HepG2 (cell line): ENCODE results near the gene CARD8. TPM values are rescaled to one million over a fixed set of nuclear protein-coding genes. Genes with fewer than 3 reads are reported as not detected.

Source experiments
- FOXK1 ChIP-seq: sonication (generic); formaldehyde crosslinking; IDR thresholded peaks from 2 replicates; pipeline ENCODE4 v1.4.0; 2020; ENCODE audit warnings: low read depth, missing genetic modification reagents, borderline replicate concordance
- GATAD1 ChIP-seq: IDR thresholded peaks from 2 replicates; pipeline ENCODE4 v1.6.1; 2016; ENCODE audit warnings: missing genetic modification reagents, missing compliant biosample characterization
- HDAC6 ChIP-seq: fragments of 200-600 bp; sonication (generic); IDR thresholded peaks from 2 replicates; pipeline ENCODE4 v1.7.0; 2017; ENCODE audit warnings: mild to moderate bottlenecking, antibody characterized with exemption, low read length, low read depth
- HNRNPUL1 ChIP-seq: fragments of 200-400 bp; formaldehyde crosslinking; IDR thresholded peaks from 2 replicates; pipeline ENCODE4 v1.6.1; 2017; ENCODE audit warnings: low read depth, mild to moderate bottlenecking, low read length, moderate library complexity
- KDM5B ChIP-seq: sonication (generic); formaldehyde crosslinking; IDR thresholded peaks from 2 replicates; pipeline ENCODE4 v1.4.0; 2020; ENCODE audit warnings: missing genetic modification reagents, mild to moderate bottlenecking, borderline replicate concordance
- KLF16 ChIP-seq, 2 experiments: sonication (generic) in 1 of 2; formaldehyde crosslinking in 1 of 2; IDR thresholded peaks; 2 replicates each; pipeline versions ENCODE4 v1.6.1 to v1.8.0; 2016 to 2023; ENCODE audit warnings: missing genetic modification reagents in 2 of 2, missing compliant biosample characterization in 1 of 2
- NR2C2 ChIP-seq: sonication (generic); formaldehyde crosslinking; IDR thresholded peaks from 2 replicates; pipeline ENCODE4 v1.4.0; 2020; ENCODE audit warnings: missing genetic modification reagents, mild to moderate bottlenecking, moderate library complexity, borderline replicate concordance
- PPARG ChIP-seq: conservative IDR thresholded peaks from 2 replicates; pipeline ENCODE4 v1.6.1; 2016; ENCODE audit warnings: missing biosample characterization, missing genetic modification reagents
- RBFOX2 ChIP-seq: fragments of 200-400 bp; formaldehyde crosslinking; IDR thresholded peaks from 2 replicates; pipeline ENCODE4 v1.6.1; 2017; ENCODE audit warnings: low read depth, mild to moderate bottlenecking, low read length
- REL ChIP-seq: sonication (generic); formaldehyde crosslinking; conservative IDR thresholded peaks from 2 replicates; pipeline ENCODE4 v1.8.0; 2022; ENCODE audit warnings: mild to moderate bottlenecking, missing genetic modification reagents, moderate library complexity
- SMAD9 ChIP-seq: sonication (generic); formaldehyde crosslinking; IDR thresholded peaks from 2 replicates; pipeline ENCODE4 v1.5.1; 2020; ENCODE audit warnings: mild to moderate bottlenecking, missing genetic modification reagents
- SP1 ChIP-seq, 2 experiments: fragments of 450-650 bp in 1 of 2; sonication (generic) in 1 of 2; formaldehyde crosslinking in 1 of 2; IDR thresholded peaks; 2 replicates each; pipeline versions ENCODE4 v1.4.0 to v1.6.1; 2016 to 2020; ENCODE audit warnings: missing genetic modification reagents in 1 of 2
- YY1 ChIP-seq: IDR thresholded peaks from 2 replicates; pipeline ENCODE4 v1.6.1; 2011; ENCODE audit warnings: low read length, low read depth, moderate library complexity, mild to moderate bottlenecking; ENCODE audit not compliant: insufficient read depth, insufficient replicate concordance
- ZBTB1 ChIP-seq: sonication (generic); formaldehyde crosslinking; IDR thresholded peaks from 2 replicates; pipeline ENCODE4 v1.4.0; 2020; ENCODE audit warnings: missing genetic modification reagents, borderline replicate concordance
- ZNF383 ChIP-seq: sonication (generic); formaldehyde crosslinking; IDR thresholded peaks from 2 replicates; pipeline ENCODE4 v1.4.0; 2020; ENCODE audit warnings: missing genetic modification reagents, mild to moderate bottlenecking, borderline replicate concordance
- ZNF543 ChIP-seq: sonication (generic); formaldehyde crosslinking; IDR thresholded peaks from 2 replicates; pipeline ENCODE4 v1.4.0; 2020; ENCODE audit warnings: mild to moderate bottlenecking, missing genetic modification reagents
- ZSCAN21 ChIP-seq: sonication (generic); formaldehyde crosslinking; IDR thresholded peaks from 2 replicates; pipeline ENCODE4 v1.8.0; 2022; ENCODE audit warnings: mild to moderate bottlenecking, missing genetic modification reagents, moderate library complexity, borderline replicate concordance
- polyA plus RNA-seq, 8 experiments: library from polyadenylated mRNA; depleted of rRNA in 3 of 8; stranded (reverse) in 7 of 8; unstranded in 1 of 8; fragments of >200 nt; fragmentation: Illumina TruSeq in 4 of 8; extraction: Trizol in 4 of 8; gene quantifications; 2 replicates each; pipeline versions ENCODE4 v1.2.1 to v1.2.3, GENCODE V29; 2011 to 2016; ENCODE audit warnings: low read depth in 4 of 8, missing spikeins in 1 of 8, mixed read lengths in 1 of 8; ENCODE audit not compliant: insufficient read depth in 1 of 8
- total RNA-seq, 5 experiments: library from RNA; depleted of rRNA; stranded (reverse); fragments of >200 nt; fragmentation: Illumina TruSeq; extraction: Trizol; gene quantifications; 2 replicates each; pipeline ENCODE4 v1.2.3, GENCODE V29; 2016; ENCODE audit warnings: low read depth in 1 of 5
- TF ChIP-seq, protein P1 (sequence below): sonication (generic); formaldehyde crosslinking; IDR thresholded peaks from 2 replicates; pipeline ENCODE4 v1.4.0; 2020; ENCODE audit warnings: missing genetic modification reagents, low read depth, mild to moderate bottlenecking, borderline replicate concordance
- TF ChIP-seq, protein P2 (sequence below): sonication (generic); formaldehyde crosslinking; IDR thresholded peaks from 2 replicates; pipeline ENCODE4 v1.5.0; 2020; ENCODE audit warnings: mild to moderate bottlenecking, missing genetic modification reagents, borderline replicate concordance
- TF ChIP-seq, protein P3 (sequence below): sonication (generic); formaldehyde crosslinking; IDR thresholded peaks from 2 replicates; pipeline ENCODE4 v1.8.0; 2022; ENCODE audit warnings: missing genetic modification reagents, low read depth, mild to moderate bottlenecking, borderline replicate concordance
- TF ChIP-seq, protein P4 (sequence below): IDR thresholded peaks from 2 replicates; pipeline ENCODE4 v1.6.1; 2016; ENCODE audit warnings: missing compliant biosample characterization, missing genetic modification reagents, borderline replicate concordance

CARD8 gene
- total and polyA plus RNA-seq, 2 of the 13 experiments (the other 11 are each of a cell fraction or from before 2014, with no cell fraction given) = 15.0 to 19.2 TPM

DNA sequence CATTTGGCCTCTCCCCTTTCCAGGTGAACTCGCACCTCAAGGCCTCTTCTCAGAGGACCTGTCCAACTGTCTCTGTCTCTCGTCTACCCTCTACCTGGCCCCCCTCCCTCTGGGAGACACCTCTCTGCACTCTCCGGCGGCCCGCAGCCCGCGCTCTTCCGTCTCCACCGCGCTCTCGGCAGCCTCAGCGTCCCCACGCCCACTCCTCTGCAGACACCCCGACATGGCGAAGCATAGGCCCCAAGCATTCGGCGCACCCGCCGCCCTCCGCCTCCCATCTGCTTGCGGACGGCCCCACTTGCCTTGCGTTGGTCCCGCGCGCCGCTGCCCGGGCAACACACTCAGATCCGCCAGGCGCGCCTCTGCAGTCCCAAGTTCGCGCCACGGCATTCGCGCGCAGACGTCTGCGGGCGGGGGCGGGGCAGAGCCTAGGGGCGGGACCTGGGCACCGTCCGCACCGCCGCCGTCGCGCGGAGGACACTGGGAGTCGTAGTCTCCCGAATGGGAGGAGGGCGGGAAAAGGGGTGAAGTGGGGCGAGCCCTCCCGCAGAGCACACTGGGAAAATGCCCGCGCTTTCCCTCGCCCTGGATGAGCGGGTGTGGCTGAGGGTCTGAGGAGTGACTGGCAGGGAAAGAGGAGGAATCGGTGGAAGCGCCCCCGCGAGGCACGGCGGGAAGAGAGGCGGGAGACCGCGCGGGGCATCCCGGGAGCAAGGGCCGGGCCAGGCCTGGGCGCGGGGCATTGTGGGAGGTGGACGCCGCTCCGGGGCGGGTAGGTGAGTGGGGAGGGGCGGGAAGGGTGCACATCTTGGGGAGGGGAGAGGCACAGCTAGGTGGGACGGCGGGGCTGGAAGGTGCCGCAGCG is 85.5 kb downstream of the CARD8 start, which contains the start of the genes LIG1 and ZSWIM9 (continued):
- TF ChIP-seq, protein P1, sequence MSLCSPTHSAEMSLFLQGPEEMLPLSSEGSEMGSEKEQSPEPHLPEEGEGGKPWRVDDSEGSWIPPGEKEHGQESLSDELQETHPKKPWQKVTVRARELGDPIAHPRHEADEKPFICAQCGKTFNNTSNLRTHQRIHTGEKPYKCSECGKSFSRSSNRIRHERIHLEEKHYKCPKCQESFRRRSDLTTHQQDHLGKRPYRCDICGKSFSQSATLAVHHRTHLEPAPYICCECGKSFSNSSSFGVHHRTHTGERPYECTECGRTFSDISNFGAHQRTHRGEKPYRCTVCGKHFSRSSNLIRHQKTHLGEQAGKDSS (CRISPR knock-in tag) = 0 out of 2 replicates have a peak, but pooled peaks have one; percentile 57
- TF ChIP-seq ZNF383 (CRISPR knock-in tag) (no peak), KLF16 (CRISPR knock-in tag; IDR thresholded peaks at IDR 0.05) (peak in 1 of 2 experiments; percentile 84; a peak in 1 of 4 replicates), HNRNPUL1 (no peak), FOXK1 (CRISPR knock-in tag) (peak; percentile 49; the same call in 1 of the 2 replicates), GATAD1 (peak; percentile 86), HDAC6 (no peak), ZBTB1 (CRISPR knock-in tag) (no peak), KDM5B (peak; percentile 48; the same call in 1 of the 2 replicates), ZSCAN21 (CRISPR knock-in tag) (peak; percentile 87; the same call in 1 of the 2 replicates), RBFOX2 (peak; percentile 86), REL (CRISPR knock-in tag) (peak; percentile 67; the same call in 1 of the 2 replicates), SP1 (IDR thresholded peaks at IDR 0.05) (no peak), SP1 (CRISPR knock-in tag; IDR thresholded peaks at IDR 0.05) (peak; percentile 89), ZNF543 (CRISPR knock-in tag) (peak; percentile 67; the same call in 1 of the 2 replicates), NR2C2 (CRISPR knock-in tag) (peak; percentile 84), PPARG (CRISPR knock-in tag) (peak; percentile 55; the same call in 1 of the 2 replicates), YY1 (peak; percentile 53), SMAD9 (no peak)
- TF ChIP-seq, protein P2, sequence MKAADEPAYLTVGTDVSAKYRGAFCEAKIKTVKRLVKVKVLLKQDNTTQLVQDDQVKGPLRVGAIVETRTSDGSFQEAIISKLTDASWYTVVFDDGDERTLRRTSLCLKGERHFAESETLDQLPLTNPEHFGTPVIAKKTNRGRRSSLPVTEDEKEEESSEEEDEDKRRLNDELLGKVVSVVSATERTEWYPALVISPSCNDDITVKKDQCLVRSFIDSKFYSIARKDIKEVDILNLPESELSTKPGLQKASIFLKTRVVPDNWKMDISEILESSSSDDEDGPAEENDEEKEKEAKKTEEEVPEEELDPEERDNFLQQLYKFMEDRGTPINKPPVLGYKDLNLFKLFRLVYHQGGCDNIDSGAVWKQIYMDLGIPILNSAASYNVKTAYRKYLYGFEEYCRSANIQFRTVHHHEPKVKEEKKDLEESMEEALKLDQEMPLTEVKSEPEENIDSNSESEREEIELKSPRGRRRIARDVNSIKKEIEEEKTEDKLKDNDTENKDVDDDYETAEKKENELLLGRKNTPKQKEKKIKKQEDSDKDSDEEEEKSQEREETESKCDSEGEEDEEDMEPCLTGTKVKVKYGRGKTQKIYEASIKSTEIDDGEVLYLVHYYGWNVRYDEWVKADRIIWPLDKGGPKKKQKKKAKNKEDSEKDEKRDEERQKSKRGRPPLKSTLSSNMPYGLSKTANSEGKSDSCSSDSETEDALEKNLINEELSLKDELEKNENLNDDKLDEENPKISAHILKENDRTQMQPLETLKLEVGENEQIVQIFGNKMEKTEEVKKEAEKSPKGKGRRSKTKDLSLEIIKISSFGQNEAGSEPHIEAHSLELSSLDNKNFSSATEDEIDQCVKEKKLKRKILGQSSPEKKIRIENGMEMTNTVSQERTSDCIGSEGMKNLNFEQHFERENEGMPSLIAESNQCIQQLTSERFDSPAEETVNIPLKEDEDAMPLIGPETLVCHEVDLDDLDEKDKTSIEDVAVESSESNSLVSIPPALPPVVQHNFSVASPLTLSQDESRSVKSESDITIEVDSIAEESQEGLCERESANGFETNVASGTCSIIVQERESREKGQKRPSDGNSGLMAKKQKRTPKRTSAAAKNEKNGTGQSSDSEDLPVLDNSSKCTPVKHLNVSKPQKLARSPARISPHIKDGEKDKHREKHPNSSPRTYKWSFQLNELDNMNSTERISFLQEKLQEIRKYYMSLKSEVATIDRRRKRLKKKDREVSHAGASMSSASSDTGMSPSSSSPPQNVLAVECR (CRISPR knock-in tag) = peak; percentile 96
- TF ChIP-seq, protein P3, sequence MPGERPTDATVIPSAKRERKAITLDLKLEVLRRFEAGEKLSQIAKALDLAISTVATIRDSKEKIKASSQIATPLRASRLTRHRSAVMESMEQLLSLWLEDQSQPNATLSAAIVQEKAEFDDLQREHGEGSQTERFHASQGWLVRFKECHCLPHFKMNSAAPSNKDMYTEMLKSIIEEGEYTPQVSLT (CRISPR knock-in tag) = no peak
- TF ChIP-seq, protein P4, sequence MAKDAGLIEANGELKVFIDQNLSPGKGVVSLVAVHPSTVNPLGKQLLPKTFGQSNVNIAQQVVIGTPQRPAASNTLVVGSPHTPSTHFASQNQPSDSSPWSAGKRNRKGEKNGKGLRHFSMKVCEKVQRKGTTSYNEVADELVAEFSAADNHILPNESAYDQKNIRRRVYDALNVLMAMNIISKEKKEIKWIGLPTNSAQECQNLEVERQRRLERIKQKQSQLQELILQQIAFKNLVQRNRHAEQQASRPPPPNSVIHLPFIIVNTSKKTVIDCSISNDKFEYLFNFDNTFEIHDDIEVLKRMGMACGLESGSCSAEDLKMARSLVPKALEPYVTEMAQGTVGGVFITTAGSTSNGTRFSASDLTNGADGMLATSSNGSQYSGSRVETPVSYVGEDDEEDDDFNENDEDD (CRISPR knock-in tag) = peak; percentile 98
